NCI-H510A (cell line): ENCODE results near the gene LRG1.
A peak's percentile ranks its signal among the peaks of the same experiment; 100 is the strongest.
"Not testable (repeated sequence)": the region's sequence is repeated elsewhere in the genome, so short reads cannot be mapped to it uniquely, and the experiment has no call there.

ENCODE experiments used
- DNase-seq: peaks from one replicate; lab custom pipeline; 2025; lab: John Stamatoyannopoulos, UW

LRG1 gene

GRCh38 chr19:4550479-4551050 is 10.7 kb upstream of the LRG1 start:
- no peak for DNase-seq

- no peak for DNase-seq
Measured at GRCh38 chr19:4550018-4550417, 10.2 kb upstream of the LRG1 start.

GRCh38 chr19:4548238-4548584 is 8.4 kb upstream of the LRG1 start:
- no peak for DNase-seq

GRCh38 chr19:4547303-4548237 is 7.7 kb upstream of the LRG1 start:
- no peak for DNase-seq

- DNase-seq: no peak
Measured at GRCh38 chr19:4543842-4544647, 4.2 kb upstream of the LRG1 start.

GRCh38 chr19:4542896-4543841 is 3.3 kb upstream of the LRG1 start:
- DNase-seq: no peak

- not testable (repeated sequence) for DNase-seq
Measured at GRCh38 chr19:4541806-4542145, 1.9 kb upstream of the LRG1 start.

- no peak for DNase-seq
Measured at GRCh38 chr19:4541114-4541805, 1.4 kb upstream of the LRG1 start.

- DNase-seq: no peak
Measured at GRCh38 chr19:4539169-4539692, 605 bp downstream of the LRG1 start.

GRCh38 chr19:4538601-4538954 is 1.3 kb downstream of the LRG1 start:
- DNase-seq: peak; percentile 42

- no peak for DNase-seq
Measured at GRCh38 chr19:4537953-4538600, 1.8 kb downstream of the LRG1 start.

GRCh38 chr19:4536798-4537197 is 3.0 kb downstream of the LRG1 start:
- DNase-seq: no peak

GRCh38 chr19:4534836-4535658 is 4.8 kb downstream of the LRG1 start, which contains the start of gene PLIN5:
Gene PLIN5, minus strand, starts transcription at chr19:4535224. Its CDS starts 1,150 bp downstream, at chr19:4534074.
- peak; percentile 72 for DNase-seq

- no peak for DNase-seq
Measured at GRCh38 chr19:4533835-4534424, 5.9 kb downstream of the LRG1 start.

- DNase-seq: no peak
Measured at GRCh38 chr19:4533334-4533733, 6.5 kb downstream of the LRG1 start.

GRCh38 chr19:4531562-4532165 is 8.2 kb downstream of the LRG1 start:
- DNase-seq: no peak

- no peak for DNase-seq
Measured at GRCh38 chr19:4529924-4530522, 9.8 kb downstream of the LRG1 start.

- no peak for DNase-seq
Measured at GRCh38 chr19:4528843-4529242, 11.0 kb downstream of the LRG1 start.
